Measurements from ENCODE around the gene CDC73.
"Not testable (repeated sequence)": the region's sequence is repeated elsewhere in the genome, so short reads cannot be mapped to it uniquely, and the experiment has no call there.

Gene CDC73

DNA sequence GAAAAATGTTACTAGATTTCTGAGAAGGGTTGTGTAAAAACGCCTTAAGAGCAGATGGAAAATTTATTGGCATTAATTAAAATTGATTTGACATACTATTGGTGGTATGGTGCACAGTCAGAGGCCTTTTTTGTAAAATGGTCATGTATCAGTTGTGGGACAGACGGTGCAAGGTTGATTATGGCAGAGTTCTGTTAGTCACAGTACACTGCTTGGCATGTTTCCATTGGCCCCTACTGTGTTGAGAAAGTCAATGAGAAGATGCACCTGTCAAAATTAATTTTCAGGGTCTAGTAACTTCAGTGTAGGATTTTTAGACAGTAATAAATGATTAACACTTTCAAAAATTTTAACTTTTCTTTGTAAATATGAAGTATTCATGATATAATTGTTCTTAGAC is 60.2 kb downstream of the CDC73 start:
- DNase-seq, result no peak

DNA sequence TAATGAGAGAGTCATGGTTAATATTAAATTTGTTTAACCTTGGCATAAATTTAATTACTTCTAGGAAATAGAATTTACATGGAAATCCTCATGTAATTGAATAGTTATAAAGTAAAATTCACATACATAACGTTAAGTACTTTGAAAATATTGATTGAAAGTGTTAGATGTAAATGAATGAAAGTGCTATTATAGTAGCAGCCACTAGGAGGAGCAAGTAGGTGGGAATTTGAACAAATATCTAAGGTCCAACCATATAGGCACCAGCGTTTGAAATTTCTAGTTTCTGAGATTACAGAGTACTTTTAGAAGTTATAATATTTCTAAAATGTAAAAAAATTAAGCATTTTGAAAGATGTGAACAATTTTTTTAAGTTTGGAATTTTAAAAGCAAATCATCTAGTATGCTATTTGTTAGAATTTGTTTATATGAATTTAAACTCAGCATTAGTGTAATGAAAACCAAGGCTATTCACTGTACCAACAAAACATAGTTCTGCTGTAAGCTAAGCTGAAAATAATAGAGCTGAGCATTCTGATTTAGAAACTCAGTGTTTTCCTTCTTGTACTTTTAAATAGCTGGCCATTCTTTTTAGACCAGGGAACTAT is 61.3 kb downstream of the CDC73 start:
- DNase-seq, result no peak

GRCh38 chr1:193184776-193185175 is 62.9 kb downstream of the CDC73 start:
- no peak for DNase-seq

DNA sequence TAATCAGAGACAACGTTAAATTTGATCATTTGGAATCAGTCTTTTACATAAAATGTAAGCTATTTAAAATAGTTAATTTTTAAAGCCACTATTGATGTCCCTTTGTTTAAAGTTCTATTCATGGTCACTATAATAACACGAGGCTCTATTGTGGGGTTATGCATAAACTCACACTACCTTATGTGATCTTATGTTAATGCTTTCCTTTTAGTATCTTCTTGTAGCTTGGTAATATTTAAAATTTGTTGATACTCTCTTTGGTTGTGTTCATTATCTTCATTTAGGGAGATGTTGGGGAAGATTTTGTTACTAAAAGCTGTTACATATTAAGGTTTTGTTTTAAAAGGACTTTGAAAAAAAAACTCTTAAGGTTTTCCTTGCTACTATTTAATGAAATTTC is 63.4 kb downstream of the CDC73 start:
- no peak for DNase-seq

DNA sequence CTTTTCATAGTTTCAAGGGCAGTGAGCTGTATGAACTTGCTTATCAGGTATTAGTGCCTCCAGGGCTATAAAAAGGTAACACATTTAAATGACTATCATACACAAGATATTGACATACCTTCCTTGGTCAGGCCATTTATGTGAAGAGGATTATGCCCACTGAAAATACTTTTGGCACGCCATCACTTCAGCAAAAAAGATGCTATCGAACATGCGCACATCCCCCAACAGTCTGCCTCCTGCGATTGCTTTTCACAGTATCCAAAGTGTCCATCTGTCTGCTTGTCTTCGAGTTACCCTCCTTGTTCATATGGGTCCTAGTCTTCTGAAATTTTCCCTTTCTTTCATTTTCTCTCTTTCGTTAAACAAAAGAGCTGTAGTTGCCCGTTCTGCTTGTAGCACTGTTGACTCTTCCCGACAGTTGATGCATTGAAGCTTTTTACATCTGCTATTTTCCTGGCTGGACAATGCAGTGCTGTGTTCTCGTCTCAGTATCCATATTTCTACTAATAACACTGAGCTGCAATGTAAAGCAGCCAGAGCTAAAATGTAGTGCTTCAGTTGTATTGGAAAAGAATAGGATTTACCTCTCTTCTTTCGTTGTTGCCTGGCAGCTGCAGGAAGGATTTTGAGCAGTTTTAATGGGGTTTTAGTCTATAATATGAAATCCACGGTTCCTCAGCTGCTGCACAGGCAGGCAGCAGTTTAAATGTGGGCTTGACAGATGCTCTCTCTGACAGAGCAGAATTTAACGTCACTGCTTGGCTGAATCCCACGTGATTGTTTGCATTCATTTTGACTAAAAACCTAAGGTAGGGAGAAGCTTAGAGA is 64.3 kb downstream of the CDC73 start, which contains the start of gene B3GALT2:
B3GALT2 (minus strand) TSS at position 713 of the 831 bp plus-strand sequence. CDS start 5,051 bp downstream, outside the sequence.
- peak; percentile 77 for DNase-seq

- no peak for DNase-seq
Measured at GRCh38 chr1:193187114-193187513, 65.3 kb downstream of the CDC73 start.

GRCh38 chr1:193188915-193189314 is 67.1 kb downstream of the CDC73 start:
- not testable (repeated sequence) for DNase-seq

DNA sequence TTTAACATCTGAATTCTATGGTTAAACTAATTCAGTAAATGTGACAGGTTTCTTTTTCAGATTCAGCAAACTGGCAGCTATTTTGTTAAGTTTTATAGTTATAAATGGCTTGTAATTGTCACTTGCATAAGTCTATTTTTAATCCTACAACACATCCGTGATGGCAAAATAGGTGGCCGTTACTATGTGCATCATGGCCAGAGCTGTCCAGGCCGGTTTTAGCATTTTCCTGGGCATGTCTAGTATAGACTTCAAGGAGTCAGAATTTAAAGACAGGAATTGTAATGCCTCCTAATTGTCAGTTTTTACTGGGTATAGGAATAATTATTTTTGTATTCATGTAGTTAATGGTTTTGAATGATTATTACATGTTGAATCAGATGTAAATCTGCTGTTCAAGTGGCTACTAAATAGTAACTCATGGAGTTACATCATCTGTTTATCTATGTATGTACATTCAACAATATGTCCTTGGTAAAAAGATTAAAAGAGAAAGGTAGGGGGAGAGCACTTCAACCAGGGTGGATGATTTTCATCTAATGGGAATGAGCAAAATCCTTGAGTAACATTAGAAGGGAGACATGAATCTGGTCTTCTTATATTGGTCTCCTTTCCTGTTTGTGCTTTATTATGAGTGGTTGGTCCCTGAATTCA is 67.7 kb downstream of the CDC73 start:
- no peak for DNase-seq

- no peak for DNase-seq
Measured at GRCh38 chr1:193190096-193190744, 68.4 kb downstream of the CDC73 start.

DNA sequence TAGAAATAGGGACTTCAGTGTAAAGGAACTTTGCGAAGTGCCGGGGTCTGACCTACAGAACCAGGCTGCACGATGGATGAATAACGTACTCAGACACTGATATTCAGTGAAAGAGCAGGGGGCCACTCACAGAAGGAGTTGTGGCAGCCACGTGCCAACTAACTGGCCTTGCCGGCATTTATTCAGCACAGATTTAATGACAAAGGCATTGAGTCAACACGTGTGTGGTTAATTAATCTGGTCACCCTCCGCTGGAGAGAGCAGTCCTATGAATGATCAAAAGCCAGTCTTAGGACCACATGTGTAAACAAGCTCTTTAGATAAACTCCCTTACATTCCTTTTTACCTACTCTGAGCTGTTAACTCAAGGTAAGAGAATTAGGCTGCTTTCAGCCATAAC is 70.8 kb downstream of the CDC73 start:
- DNase-seq, result no peak

DNA sequence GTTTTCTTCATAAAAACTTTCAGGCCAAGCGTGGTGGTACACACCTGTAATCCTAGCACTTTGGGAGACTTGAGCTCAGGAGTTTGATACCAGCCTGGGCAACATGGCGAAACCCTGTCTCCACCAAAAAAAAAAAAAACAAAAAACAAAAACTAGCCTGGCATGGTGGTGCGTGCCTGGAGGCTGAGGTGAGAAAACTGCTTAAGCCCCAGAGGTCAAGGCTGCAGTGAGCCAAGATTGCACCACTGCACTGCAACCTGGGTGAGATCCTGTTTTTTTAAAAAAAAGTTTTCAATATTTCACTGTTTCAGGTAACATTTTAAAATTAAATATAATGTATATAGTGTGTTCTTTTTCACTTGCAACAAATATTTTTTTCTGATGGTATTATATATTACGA is 78.1 kb downstream of the CDC73 start:
- DNase-seq, result no peak

DNA sequence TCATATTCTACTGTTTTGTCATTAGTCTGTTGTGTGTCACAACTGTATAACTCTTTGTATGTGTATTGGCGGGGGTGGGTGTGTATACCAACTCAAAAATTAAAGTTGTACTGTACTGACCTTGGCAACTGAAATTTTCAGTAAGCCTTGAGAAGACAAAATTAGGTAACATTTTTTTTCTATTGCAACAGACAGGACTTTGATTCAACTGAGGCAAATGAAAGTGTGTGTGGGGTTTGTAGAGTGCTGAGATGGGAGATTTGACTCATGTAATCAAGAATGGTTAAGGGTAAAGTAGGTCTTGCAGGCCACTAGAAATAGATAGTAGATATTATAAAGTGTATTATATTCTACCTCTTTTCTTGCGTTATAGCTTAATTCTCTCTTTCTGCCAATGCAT is 79.2 kb downstream of the CDC73 start:
- no peak for DNase-seq

DNA sequence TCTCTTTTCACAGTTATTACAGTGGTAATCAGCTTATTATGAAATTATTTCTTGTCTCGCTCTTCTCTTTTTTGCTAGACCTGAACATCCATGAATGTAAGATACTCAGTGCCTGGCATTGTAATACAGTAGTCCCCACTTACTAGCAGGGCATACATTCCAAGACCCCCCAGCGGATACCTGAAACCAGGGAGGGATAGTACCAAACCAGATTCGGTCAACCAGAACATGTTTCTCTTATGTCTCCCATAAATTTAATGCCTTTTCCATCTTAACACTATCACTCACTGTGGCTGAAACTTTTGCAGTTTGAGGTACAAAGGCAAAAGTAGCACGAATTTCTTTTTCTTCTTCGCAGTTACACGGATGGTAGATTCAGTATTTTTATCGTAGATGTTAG is 89.2 kb downstream of the CDC73 start:
- DNase-seq, result no peak

- DNase-seq, result no peak
Measured at GRCh38 chr1:193211539-193211938, 89.7 kb downstream of the CDC73 start.

DNA sequence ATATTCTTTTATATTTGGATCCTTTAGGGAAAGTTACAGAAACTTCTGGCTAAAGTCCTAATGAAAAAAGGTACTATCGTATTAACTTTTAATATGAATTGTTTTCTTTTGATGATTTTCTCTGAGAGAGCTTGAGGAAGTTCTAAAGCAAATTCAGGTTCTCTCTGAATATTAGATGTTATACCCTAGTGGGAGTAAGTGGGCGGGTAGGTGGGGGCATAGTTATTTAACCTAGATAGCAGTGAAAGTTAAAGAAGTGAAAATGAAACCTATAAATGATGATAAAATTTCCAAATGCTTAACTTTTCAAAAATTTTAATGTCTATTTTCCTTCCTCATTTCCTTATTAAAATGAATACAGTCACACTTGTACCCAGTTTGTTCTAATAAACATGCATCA is 90.8 kb downstream of the CDC73 start:
- DNase-seq, result no peak

- no peak for DNase-seq
Measured at GRCh38 chr1:193213998-193214397, 92.2 kb downstream of the CDC73 start.

DNA sequence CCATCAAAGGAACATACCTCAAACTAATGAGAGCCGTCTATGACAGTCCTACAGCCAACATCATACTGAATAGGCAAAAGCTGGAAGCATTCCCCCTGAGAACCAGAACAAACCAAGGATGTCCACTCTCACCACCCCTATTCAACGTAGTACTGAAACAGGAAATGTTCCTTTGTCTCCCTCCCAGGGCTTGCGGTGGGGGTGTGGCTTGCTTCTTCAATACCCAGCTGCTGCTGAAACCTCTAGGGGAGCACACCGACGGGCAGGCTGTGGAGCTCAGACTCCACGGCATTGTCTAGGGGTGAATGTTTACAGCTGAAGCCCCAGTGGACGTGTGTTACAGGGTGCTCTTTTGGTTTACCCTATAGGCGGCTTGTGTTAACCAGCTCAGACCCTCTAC is 95.1 kb downstream of the CDC73 start:
- DNase-seq, result no peak

GRCh38 chr1:193219391-193219790 is 97.6 kb downstream of the CDC73 start:
- no peak for DNase-seq

- DNase-seq, result no peak
Measured at GRCh38 chr1:193221651-193222050, 99.8 kb downstream of the CDC73 start.

GRCh38 chr1:193222056-193222615 is 100.3 kb downstream of the CDC73 start:
- no peak for DNase-seq

DNA sequence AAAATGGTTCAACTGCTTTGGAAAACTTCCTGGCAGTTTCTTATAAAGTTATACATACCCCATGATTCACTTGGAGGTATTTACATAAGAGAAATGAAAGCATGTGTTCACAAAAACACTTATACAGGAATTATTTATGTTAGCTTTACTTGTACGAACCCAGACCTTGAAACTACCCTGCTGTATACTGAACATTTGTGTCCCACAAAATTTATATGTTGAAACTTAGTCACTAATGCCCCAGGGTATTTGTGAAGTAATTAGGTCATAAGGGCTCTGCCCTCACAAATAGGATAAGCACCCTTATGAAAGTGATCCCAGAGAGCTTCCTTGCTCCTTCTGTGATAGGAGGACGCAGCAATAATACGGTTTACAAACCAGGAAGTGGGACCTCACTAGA is 107.3 kb downstream of the CDC73 start:
- no peak for DNase-seq

DNA sequence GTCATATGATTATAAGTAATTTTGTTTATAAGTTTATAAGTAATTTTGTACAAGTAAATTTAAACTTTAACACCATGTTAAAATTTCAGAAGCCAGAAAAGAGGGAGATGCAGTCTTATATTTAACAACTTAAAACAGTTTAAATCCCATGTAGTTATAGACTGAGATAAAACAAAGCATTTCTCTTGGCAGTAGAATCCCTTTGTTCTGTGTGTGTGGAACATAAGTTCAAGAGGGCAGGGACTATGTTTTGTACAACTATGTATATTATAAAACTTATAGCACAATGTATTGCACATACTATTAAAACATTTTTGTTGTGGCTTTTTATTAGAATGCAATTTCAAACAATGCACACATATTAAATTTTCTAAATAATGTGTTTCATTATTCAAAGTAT is 109.3 kb downstream of the CDC73 start:
- DNase-seq, result not testable (repeated sequence)

- no peak for DNase-seq
Measured at GRCh38 chr1:193234530-193234929, 112.7 kb downstream of the CDC73 start.

Data from right hindlimb (tissue), 1 donor.